SJSA1 (cell line): ENCODE measurements around the gene CHCHD4. TPM values are rescaled to one million over a fixed set of nuclear protein-coding genes. Genes with fewer than 3 reads are reported as not detected.

Experiments
- DNase-seq, 2 experiments: peaks; one replicate each; pipeline ENCODE4 v3.0.0-alpha.2; 2015 to 2020; ENCODE audit warnings: low spot score in 2 of 2, low read depth in 1 of 2
- H3K27ac ChIP-seq: fragments of 250-450 bp; sonication (Bioruptor Pico); 2 replicates; pipeline ENCODE4 v1.5.1; 2020; ENCODE audit warnings: mild to moderate bottlenecking, moderate library complexity
- H3K27me3 ChIP-seq: fragments of 250-450 bp; sonication (Bioruptor Pico); replicated peaks from 2 replicates; pipeline ENCODE4 v1.5.1; 2020; ENCODE audit warnings: mild to moderate bottlenecking, moderate library complexity
- H3K36me3 ChIP-seq: fragments of 250-450 bp; sonication (Bioruptor Pico); 2 replicates; pipeline ENCODE4 v1.5.1; 2020; ENCODE audit warnings: mild to moderate bottlenecking
- H3K4me1 ChIP-seq: fragments of 250-450 bp; sonication (Bioruptor Pico); replicated peaks from 2 replicates; pipeline ENCODE4 v1.6.1; 2021; ENCODE audit warnings: mild to moderate bottlenecking
- H3K4me3 ChIP-seq: fragments of 250-450 bp; sonication (Bioruptor Pico); 2 replicates; pipeline ENCODE4 v1.5.1; 2020; ENCODE audit warnings: mild to moderate bottlenecking
- H3K9me3 ChIP-seq: fragments of 250-450 bp; sonication (Bioruptor Pico); replicated peaks from 2 replicates; pipeline ENCODE4 v1.5.1; 2020; ENCODE audit warnings: mild to moderate bottlenecking
- total RNA-seq: library from RNA; depleted of rRNA; stranded (reverse); fragments of >200 nt; shearing (Covaris generic); gene quantifications from 2 replicates; pipeline ENCODE4 v1.2.3, GENCODE V29; 2014

CHCHD4 gene
- total RNA-seq, 1 experiment from 2014 or later, result 12.8 TPM

- Histone ChIP-seq H3K9me3 (no peaks in the 10 kb centered on the region), H3K4me1 (no peaks in the 10 kb centered on the region), H3K4me3 (no peak overlapping the region), H3K36me3 (peaks cover 74% of the 10 kb centered on the region), H3K27ac (no peak overlapping the region), H3K27me3 (no peaks in the 10 kb centered on the region)
- DNase-seq, result no peak
Measured at GRCh38 chr3:14154895-14155440, 30.3 kb upstream of the CHCHD4 start.

GRCh38 chr3:14154276-14154675 is 29.6 kb upstream of the CHCHD4 start:
- Histone ChIP-seq H3K27me3 (no peaks in the 10 kb centered on the region), H3K9me3 (no peaks in the 10 kb centered on the region), H3K27ac (no peak overlapping the region), H3K4me1 (no peaks in the 10 kb centered on the region), H3K36me3 (peaks cover 68% of the 10 kb centered on the region), H3K4me3 (no peak overlapping the region)
- no peak for DNase-seq

- no peaks in the 10 kb centered on the region for H3K4me1 ChIP-seq
- H3K9me3 ChIP-seq, result no peaks in the 10 kb centered on the region
- no peak overlapping the region for H3K4me3 ChIP-seq
- H3K27ac ChIP-seq, result no peak overlapping the region
- peaks cover 62% of the 10 kb centered on the region for H3K36me3 ChIP-seq
- no peaks in the 10 kb centered on the region for H3K27me3 ChIP-seq
- DNase-seq, result no peak
Measured at GRCh38 chr3:14153663-14154062, 29.0 kb upstream of the CHCHD4 start.

GRCh38 chr3:14152963-14153355 is 28.3 kb upstream of the CHCHD4 start:
- no peak for DNase-seq
- Histone ChIP-seq H3K4me1 (no peaks in the 10 kb centered on the region), H3K9me3 (no peaks in the 10 kb centered on the region), H3K27ac (no peak overlapping the region), H3K4me3 (no peak overlapping the region), H3K27me3 (no peaks in the 10 kb centered on the region), H3K36me3 (peaks cover 62% of the 10 kb centered on the region)

- no peaks in the 10 kb centered on the region for H3K27me3 ChIP-seq
- H3K9me3 ChIP-seq, result no peaks in the 10 kb centered on the region
- no peaks in the 10 kb centered on the region for H3K4me1 ChIP-seq
- H3K36me3 ChIP-seq, result peaks cover 62% of the 10 kb centered on the region
- H3K4me3 ChIP-seq, result no peak overlapping the region
- DNase-seq, result no peak
- no peak overlapping the region for H3K27ac ChIP-seq
Measured at GRCh38 chr3:14152233-14152962, 27.7 kb upstream of the CHCHD4 start.

- Histone ChIP-seq H3K4me1 (no peaks in the 10 kb centered on the region), H3K9me3 (no peaks in the 10 kb centered on the region), H3K27me3 (no peaks in the 10 kb centered on the region), H3K36me3 (peaks cover 62% of the 10 kb centered on the region), H3K4me3 (no peak overlapping the region), H3K27ac (no peak overlapping the region)
- DNase-seq, result no peak
Measured at GRCh38 chr3:14151471-14152083, 26.9 kb upstream of the CHCHD4 start.

- H3K4me1 ChIP-seq, result peaks cover 2% of the 10 kb centered on the region
- H3K27me3 ChIP-seq, result no peaks in the 10 kb centered on the region
- H3K36me3 ChIP-seq, result peaks cover 65% of the 10 kb centered on the region
- H3K27ac ChIP-seq, result no peak overlapping the region
- DNase-seq, result no peak
- H3K4me3 ChIP-seq, result no peak overlapping the region
- no peaks in the 10 kb centered on the region for H3K9me3 ChIP-seq
Measured at GRCh38 chr3:14150491-14151230, 26.0 kb upstream of the CHCHD4 start.

- Histone ChIP-seq H3K9me3 (no peaks in the 10 kb centered on the region), H3K27me3 (no peaks in the 10 kb centered on the region), H3K4me3 (no peak overlapping the region), H3K4me1 (peaks cover 8% of the 10 kb centered on the region), H3K36me3 (peaks cover 69% of the 10 kb centered on the region), H3K27ac (no peak overlapping the region)
- no peak for DNase-seq
Measured at GRCh38 chr3:14150078-14150477, 25.4 kb upstream of the CHCHD4 start.

GRCh38 chr3:14148041-14148985 is 23.6 kb upstream of the CHCHD4 start:
- DNase-seq, result no peak
- H3K27ac ChIP-seq, result no peak overlapping the region
- H3K27me3 ChIP-seq, result no peaks in the 10 kb centered on the region
- H3K36me3 ChIP-seq, result peaks cover 57% of the 10 kb centered on the region
- no peak overlapping the region for H3K4me3 ChIP-seq
- H3K9me3 ChIP-seq, result no peaks in the 10 kb centered on the region
- peaks cover 24% of the 10 kb centered on the region for H3K4me1 ChIP-seq

- no peak for DNase-seq
- Histone ChIP-seq H3K4me3 (no peak overlapping the region), H3K4me1 (peaks cover 31% of the 10 kb centered on the region), H3K27ac (no peak overlapping the region), H3K9me3 (no peaks in the 10 kb centered on the region), H3K27me3 (no peaks in the 10 kb centered on the region), H3K36me3 (peaks cover 58% of the 10 kb centered on the region)
Measured at GRCh38 chr3:14147617-14148016, 22.9 kb upstream of the CHCHD4 start.

GRCh38 chr3:14147066-14147435 is 22.4 kb upstream of the CHCHD4 start:
- no peak overlapping the region for H3K27ac ChIP-seq
- peaks cover 58% of the 10 kb centered on the region for H3K36me3 ChIP-seq
- H3K4me3 ChIP-seq, result no peak overlapping the region
- H3K27me3 ChIP-seq, result no peaks in the 10 kb centered on the region
- peaks cover 36% of the 10 kb centered on the region for H3K4me1 ChIP-seq
- no peaks in the 10 kb centered on the region for H3K9me3 ChIP-seq
- DNase-seq, result no peak

GRCh38 chr3:14146381-14147065 is 21.9 kb upstream of the CHCHD4 start:
- Histone ChIP-seq H3K27ac (no peak overlapping the region), H3K36me3 (peaks cover 58% of the 10 kb centered on the region), H3K4me3 (no peak overlapping the region), H3K9me3 (no peaks in the 10 kb centered on the region), H3K27me3 (no peaks in the 10 kb centered on the region), H3K4me1 (peaks cover 37% of the 10 kb centered on the region)
- DNase-seq, result no peak
